OCI-LY3 (cell line): Measurements from ENCODE around the gene ARPC5.
A peak's percentile ranks its signal among the peaks of the same experiment; 100 is the strongest.

Experiments used
- H2AFZ ChIP-seq: fragments of 200-600, 300-600 bp; shearing (Covaris generic); 2 replicates; pipeline ENCODE4 v1.6.0; 2014; ENCODE audit warnings: antibody characterized with exemption, low read depth, low read length
- H3K27ac ChIP-seq: fragments of 200-600, 300-600 bp; sonication (generic); 2 replicates; pipeline ENCODE4 v1.5.1; 2014; ENCODE audit warnings: mild to moderate bottlenecking, low read length, moderate library complexity, mixed read lengths
- H3K27me3 ChIP-seq: fragments of 200-600, 300-600 bp; sonication (generic); 2 replicates; pipeline ENCODE4 v1.6.1; 2014; ENCODE audit warnings: low read depth, low read length, mixed read lengths
- H3K36me3 ChIP-seq: fragments of 200-600, 300-600 bp; sonication (generic); replicated peaks from 2 replicates; pipeline ENCODE3; 2014; ENCODE audit warnings: low read depth, low read length, mixed read lengths
- H3K4me1 ChIP-seq: fragments of 300-600, 200-600 bp; sonication (generic); 2 replicates; pipeline ENCODE4 v1.6.1; 2014; ENCODE audit warnings: low read length, mixed read lengths
- H3K4me2 ChIP-seq: fragments of 200-600, 300-600 bp; sonication (generic); 2 replicates; pipeline ENCODE4 v1.6.1; 2014; ENCODE audit warnings: low read length, mixed read lengths
- H3K4me3 ChIP-seq: fragments of 300-600, 200-600 bp; sonication (generic); 2 replicates; pipeline ENCODE4 v1.5.1; 2014; ENCODE audit warnings: antibody characterized with exemption, mild to moderate bottlenecking, low read length, moderate library complexity
- H3K79me2 ChIP-seq: fragments of 300-600, 200-600 bp; shearing (Covaris generic); 2 replicates; pipeline ENCODE4 v1.6.1; 2014; ENCODE audit warnings: mild to moderate bottlenecking, low read length, mixed read lengths
- H3K9ac ChIP-seq: fragments of 300-600, 200-600 bp; shearing (Covaris generic); 2 replicates; pipeline ENCODE4 v1.6.0; 2014; ENCODE audit warnings: mild to moderate bottlenecking, low read length, moderate library complexity
- H3K9me3 ChIP-seq: fragments of 200-600, 300-600 bp; shearing (Covaris generic); 2 replicates; pipeline ENCODE4 v1.6.1; 2014; ENCODE audit warnings: low read length, mixed read lengths; ENCODE audit not compliant: insufficient read depth
- H4K20me1 ChIP-seq: fragments of 200-600, 300-600 bp; sonication (generic); 2 replicates; pipeline ENCODE4 v1.6.1; 2016; ENCODE audit warnings: low read length, mixed read lengths; ENCODE audit not compliant: insufficient read depth
- CTCF ChIP-seq: fragments of 200-600, 300-600 bp; sonication (generic); IDR thresholded peaks from 2 replicates; pipeline ENCODE4 v1.5.1; 2014; ENCODE audit warnings: antibody characterized with exemption, low read length, low read depth
- EZH2phosphoT487 ChIP-seq: fragments of 200-600 bp; shearing (Covaris generic); IDR thresholded peaks from 2 replicates; pipeline ENCODE4 v1.6.1; 2018; ENCODE audit warnings: antibody characterized with exemption, mixed run types, low read depth

The ARPC5 gene

DNA sequence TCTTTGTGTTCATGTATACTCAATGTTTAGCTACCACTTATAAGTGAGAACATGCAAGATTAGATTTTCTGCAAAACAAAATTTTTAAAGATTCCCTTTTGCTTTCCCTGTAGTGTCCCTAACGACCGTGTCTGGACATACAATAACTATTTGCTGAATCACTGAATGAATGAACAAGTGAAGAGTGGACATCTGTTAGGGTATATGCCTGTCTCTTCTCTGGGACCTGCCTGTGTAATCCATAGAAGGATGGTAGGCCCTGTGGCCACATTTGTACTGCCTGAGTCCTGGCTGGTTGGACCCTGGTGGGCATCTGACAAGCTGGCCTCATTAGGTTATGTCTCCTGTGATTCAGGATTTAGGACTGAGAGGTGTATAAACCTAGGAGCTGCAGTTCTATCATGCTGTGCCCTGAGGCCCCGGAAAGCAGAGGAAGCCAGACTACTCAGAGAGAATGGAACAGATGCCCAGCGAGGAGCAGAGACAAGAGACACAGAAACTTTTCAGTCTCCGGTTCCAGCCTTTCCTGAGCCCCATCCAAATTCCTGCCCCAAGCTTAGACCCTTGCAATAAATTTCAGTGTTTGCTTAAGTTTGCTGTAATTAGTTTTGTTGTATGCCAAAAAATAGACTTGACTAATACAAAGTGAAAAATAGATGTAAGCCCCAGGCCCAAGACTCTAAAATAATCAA is 37.8 kb downstream of the ARPC5 start:
- Histone ChIP-seq H3K9ac (peak overlapping the region; percentile 56), H3K4me1 (peaks cover 86% of the 10 kb centered on the region), H3K4me2 (peak overlapping the region; percentile 40), H4K20me1 (no peaks in the 10 kb centered on the region), H2AFZ (peak overlapping the region; percentile 58), H3K27ac (peak overlapping the region; percentile 67), H3K27me3 (no peaks in the 10 kb centered on the region), H3K9me3 (no peaks in the 10 kb centered on the region), H3K36me3 (peaks cover 7% of the 10 kb centered on the region), H3K79me2 (no peaks in the 10 kb centered on the region), H3K4me3 (no peak overlapping the region)
- TF ChIP-seq EZH2phosphoT487 (no peak), CTCF (no peak)

DNA sequence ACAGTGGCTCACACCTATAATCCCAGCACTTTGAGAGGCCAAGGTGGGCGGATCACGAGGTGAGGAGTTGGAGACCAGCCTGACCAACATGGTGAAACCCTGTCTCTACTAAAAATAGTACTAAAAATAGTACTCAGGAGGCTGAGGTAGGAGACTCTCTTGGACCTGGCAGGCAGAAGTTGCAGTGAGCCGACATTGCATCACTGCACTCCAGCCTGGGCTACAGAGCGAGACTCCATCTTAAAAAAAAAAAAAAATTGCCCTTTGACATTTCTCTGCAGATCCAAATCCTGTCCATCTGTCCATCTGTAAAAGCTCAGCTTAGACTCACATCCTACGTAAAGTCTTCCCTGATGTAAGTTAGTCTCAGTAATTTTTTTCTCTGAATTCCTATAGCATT is 39.1 kb downstream of the ARPC5 start:
- no peaks in the 10 kb centered on the region for H3K9me3 ChIP-seq
- peaks cover 10% of the 10 kb centered on the region for H3K79me2 ChIP-seq
- H3K36me3 ChIP-seq, result peaks cover 7% of the 10 kb centered on the region
- H3K27me3 ChIP-seq, result no peaks in the 10 kb centered on the region
- no peak overlapping the region for H3K4me3 ChIP-seq
- H3K9ac ChIP-seq, result no peak overlapping the region
- H4K20me1 ChIP-seq, result no peaks in the 10 kb centered on the region
- peaks cover 87% of the 10 kb centered on the region for H3K4me1 ChIP-seq
- peak overlapping the region; percentile 22; the same call in 1 of the 2 replicates for H3K27ac ChIP-seq
- TF ChIP-seq EZH2phosphoT487 (no peak), CTCF (no peak)
- H3K4me2 ChIP-seq, result no peak overlapping the region
- no peak overlapping the region for H2AFZ ChIP-seq

DNA sequence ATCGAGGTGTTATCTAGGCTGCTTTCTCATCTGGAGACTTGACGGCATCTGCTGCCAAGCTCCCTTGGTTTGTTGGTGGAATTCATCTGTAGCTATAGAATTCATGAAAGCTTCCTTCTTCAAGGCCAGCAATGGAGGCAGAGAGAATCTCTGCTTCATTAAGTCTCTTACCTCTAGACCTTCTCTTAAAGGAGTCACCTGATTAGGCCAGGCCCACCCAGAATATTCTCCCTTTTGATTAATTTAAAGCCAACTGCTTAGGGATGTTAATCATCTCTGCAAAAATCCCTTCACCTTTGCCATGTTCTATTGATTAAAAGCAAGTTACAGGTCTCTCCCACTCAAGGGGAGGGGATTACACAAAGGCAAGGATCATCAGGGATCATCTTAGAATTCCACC is 40.0 kb downstream of the ARPC5 start:
- Histone ChIP-seq H3K27ac (no peak overlapping the region), H3K4me3 (no peak overlapping the region), H3K79me2 (peaks cover 10% of the 10 kb centered on the region), H2AFZ (no peak overlapping the region), H3K27me3 (no peaks in the 10 kb centered on the region), H3K4me2 (no peak overlapping the region), H3K9me3 (no peaks in the 10 kb centered on the region), H3K4me1 (peaks cover 86% of the 10 kb centered on the region), H3K9ac (no peak overlapping the region), H3K36me3 (peaks cover 5% of the 10 kb centered on the region), H4K20me1 (no peaks in the 10 kb centered on the region)
- TF ChIP-seq EZH2phosphoT487 (no peak), CTCF (no peak)

- TF ChIP-seq CTCF (no peak), EZH2phosphoT487 (no peak)
- no peaks in the 10 kb centered on the region for H3K9me3 ChIP-seq
- H3K9ac ChIP-seq, result peak overlapping the region; percentile 81
- H3K4me3 ChIP-seq, result peak overlapping the region; percentile 36
- H3K4me2 ChIP-seq, result peak overlapping the region; percentile 68
- H3K27ac ChIP-seq, result peak overlapping the region; percentile 97
- peaks cover 12% of the 10 kb centered on the region for H3K36me3 ChIP-seq
- no peaks in the 10 kb centered on the region for H4K20me1 ChIP-seq
- H3K27me3 ChIP-seq, result no peaks in the 10 kb centered on the region
- no peak overlapping the region for H2AFZ ChIP-seq
- H3K4me1 ChIP-seq, result peaks cover 69% of the 10 kb centered on the region
- peaks cover 29% of the 10 kb centered on the region for H3K79me2 ChIP-seq
Observed at GRCh38 chr1:183593356-183593755, 42.2 kb downstream of the ARPC5 start.
